Right lobe of liver (tissue), 4 donors: ENCODE measurements around the gene DPY19L3.

Experiments used
- POLR2A ChIP-seq: fragments of 450-650 bp; IDR thresholded peaks from one replicate; pipeline ENCODE4 v1.6.1; 2017; ENCODE audit warnings: antibody characterized with exemption, mild to moderate bottlenecking
- TF ChIP-seq, protein P1 (sequence below), 4 donors: fragments of 200-600 bp in 3 of 4; fragments of 450-650 bp in 1 of 4; IDR thresholded peaks; one replicate each; pipeline versions ENCODE4 v1.5.1 to v1.8.0; 2016 to 2022; ENCODE audit warnings: antibody characterized with exemption in 4 of 4, mild to moderate bottlenecking in 2 of 4
- donor health status: DM: no; HTN: no; CAD: no.
- donor health status: DM: no; HTN: no; CAD: no.
- donor health status: DM: no; HTN: yes; CAD: no.

DNA sequence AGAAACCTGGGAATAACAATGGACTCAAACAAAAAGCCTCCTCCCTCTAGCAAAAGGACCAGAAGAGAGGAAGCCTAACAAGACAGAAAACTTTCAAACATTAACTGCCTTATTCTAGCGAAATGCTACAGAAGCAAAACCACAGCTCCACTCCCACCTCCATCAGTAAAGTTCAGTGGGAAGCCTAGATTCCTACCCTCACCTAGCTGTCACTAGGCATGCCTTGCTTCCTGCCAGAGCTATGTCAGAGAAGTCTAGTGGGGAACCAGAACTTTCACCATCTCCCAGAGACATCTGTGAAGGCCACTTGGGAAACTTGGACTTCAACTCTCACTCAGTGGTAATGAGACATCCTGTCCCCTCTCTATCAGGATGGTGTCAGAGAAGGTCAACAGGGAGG, 37.1 kb downstream of the DPY19L3 start:
- TF ChIP-seq, protein P1, sequence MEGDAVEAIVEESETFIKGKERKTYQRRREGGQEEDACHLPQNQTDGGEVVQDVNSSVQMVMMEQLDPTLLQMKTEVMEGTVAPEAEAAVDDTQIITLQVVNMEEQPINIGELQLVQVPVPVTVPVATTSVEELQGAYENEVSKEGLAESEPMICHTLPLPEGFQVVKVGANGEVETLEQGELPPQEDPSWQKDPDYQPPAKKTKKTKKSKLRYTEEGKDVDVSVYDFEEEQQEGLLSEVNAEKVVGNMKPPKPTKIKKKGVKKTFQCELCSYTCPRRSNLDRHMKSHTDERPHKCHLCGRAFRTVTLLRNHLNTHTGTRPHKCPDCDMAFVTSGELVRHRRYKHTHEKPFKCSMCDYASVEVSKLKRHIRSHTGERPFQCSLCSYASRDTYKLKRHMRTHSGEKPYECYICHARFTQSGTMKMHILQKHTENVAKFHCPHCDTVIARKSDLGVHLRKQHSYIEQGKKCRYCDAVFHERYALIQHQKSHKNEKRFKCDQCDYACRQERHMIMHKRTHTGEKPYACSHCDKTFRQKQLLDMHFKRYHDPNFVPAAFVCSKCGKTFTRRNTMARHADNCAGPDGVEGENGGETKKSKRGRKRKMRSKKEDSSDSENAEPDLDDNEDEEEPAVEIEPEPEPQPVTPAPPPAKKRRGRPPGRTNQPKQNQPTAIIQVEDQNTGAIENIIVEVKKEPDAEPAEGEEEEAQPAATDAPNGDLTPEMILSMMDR (IDR thresholded peaks at IDR 0.05) = no peak
- TF ChIP-seq POLR2A = no peak
